H1 (cell line): ENCODE results near the gene VEZT. TPM values are rescaled to one million over a fixed set of nuclear protein-coding genes. Genes with fewer than 3 reads are reported as not detected.

Experiments used
- polyA plus RNA-seq, 7 experiments: library from polyadenylated mRNA; depleted of rRNA in 3 of 7; stranded (reverse) in 5 of 7; unstranded in 2 of 7; fragments of >200 nt in 5 of 7; fragments of 200-250 nt in 2 of 7; gene quantifications; 1 replicate in 5 of 7; 2 replicates in 1 of 7; 4 replicates in 1 of 7; pipeline versions ENCODE4 v1.2.1 to v1.2.3, GENCODE V29; 2011 to 2013; ENCODE audit warnings: missing spikeins in 2 of 7, mixed read lengths in 2 of 7
- total RNA-seq: library from RNA; stranded (reverse); fragmentation: NEBNext Ultra II Directional; extraction: Animal tissue kit (Norgen Biotek cat#: 25700); gene quantifications from 2 replicates; pipeline ENCODE4 v1.2.1, GENCODE V29; 2021
- TF ChIP-seq, protein P1 (sequence below): fragments of 300-600 bp; sonication (generic); IDR thresholded peaks from 2 replicates; pipeline ENCODE4 v1.7.1; 2012; ENCODE audit warnings: low read length, moderate library complexity, mild to moderate bottlenecking, inconsistent platforms; ENCODE audit not compliant: insufficient replicate concordance

VEZT gene
- total and polyA plus RNA-seq, 2 of the 8 experiments (the other 6 are each of a cell fraction or from before 2014, with no cell fraction given), result 44.0 to 56.1 TPM

DNA sequence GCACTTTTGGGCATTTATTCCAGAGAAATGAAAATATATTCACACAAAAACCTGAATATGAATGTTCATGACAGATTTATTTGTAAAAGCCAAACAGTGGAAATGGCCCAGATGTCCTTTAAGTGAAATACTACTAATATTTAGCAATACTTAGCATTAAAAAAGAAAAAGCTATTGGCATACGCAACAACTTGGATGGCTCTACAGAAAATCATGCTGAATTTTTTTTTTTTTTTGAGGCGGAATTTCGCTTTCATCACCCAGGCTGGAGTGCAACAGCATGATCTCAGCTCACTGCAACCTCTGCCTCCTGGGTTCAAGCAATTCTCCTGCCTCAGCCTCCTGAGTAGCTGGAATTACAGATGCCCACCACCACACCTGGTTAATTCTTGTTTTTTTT, 24.5 kb upstream of the VEZT start (continued):
- TF ChIP-seq, protein P1, sequence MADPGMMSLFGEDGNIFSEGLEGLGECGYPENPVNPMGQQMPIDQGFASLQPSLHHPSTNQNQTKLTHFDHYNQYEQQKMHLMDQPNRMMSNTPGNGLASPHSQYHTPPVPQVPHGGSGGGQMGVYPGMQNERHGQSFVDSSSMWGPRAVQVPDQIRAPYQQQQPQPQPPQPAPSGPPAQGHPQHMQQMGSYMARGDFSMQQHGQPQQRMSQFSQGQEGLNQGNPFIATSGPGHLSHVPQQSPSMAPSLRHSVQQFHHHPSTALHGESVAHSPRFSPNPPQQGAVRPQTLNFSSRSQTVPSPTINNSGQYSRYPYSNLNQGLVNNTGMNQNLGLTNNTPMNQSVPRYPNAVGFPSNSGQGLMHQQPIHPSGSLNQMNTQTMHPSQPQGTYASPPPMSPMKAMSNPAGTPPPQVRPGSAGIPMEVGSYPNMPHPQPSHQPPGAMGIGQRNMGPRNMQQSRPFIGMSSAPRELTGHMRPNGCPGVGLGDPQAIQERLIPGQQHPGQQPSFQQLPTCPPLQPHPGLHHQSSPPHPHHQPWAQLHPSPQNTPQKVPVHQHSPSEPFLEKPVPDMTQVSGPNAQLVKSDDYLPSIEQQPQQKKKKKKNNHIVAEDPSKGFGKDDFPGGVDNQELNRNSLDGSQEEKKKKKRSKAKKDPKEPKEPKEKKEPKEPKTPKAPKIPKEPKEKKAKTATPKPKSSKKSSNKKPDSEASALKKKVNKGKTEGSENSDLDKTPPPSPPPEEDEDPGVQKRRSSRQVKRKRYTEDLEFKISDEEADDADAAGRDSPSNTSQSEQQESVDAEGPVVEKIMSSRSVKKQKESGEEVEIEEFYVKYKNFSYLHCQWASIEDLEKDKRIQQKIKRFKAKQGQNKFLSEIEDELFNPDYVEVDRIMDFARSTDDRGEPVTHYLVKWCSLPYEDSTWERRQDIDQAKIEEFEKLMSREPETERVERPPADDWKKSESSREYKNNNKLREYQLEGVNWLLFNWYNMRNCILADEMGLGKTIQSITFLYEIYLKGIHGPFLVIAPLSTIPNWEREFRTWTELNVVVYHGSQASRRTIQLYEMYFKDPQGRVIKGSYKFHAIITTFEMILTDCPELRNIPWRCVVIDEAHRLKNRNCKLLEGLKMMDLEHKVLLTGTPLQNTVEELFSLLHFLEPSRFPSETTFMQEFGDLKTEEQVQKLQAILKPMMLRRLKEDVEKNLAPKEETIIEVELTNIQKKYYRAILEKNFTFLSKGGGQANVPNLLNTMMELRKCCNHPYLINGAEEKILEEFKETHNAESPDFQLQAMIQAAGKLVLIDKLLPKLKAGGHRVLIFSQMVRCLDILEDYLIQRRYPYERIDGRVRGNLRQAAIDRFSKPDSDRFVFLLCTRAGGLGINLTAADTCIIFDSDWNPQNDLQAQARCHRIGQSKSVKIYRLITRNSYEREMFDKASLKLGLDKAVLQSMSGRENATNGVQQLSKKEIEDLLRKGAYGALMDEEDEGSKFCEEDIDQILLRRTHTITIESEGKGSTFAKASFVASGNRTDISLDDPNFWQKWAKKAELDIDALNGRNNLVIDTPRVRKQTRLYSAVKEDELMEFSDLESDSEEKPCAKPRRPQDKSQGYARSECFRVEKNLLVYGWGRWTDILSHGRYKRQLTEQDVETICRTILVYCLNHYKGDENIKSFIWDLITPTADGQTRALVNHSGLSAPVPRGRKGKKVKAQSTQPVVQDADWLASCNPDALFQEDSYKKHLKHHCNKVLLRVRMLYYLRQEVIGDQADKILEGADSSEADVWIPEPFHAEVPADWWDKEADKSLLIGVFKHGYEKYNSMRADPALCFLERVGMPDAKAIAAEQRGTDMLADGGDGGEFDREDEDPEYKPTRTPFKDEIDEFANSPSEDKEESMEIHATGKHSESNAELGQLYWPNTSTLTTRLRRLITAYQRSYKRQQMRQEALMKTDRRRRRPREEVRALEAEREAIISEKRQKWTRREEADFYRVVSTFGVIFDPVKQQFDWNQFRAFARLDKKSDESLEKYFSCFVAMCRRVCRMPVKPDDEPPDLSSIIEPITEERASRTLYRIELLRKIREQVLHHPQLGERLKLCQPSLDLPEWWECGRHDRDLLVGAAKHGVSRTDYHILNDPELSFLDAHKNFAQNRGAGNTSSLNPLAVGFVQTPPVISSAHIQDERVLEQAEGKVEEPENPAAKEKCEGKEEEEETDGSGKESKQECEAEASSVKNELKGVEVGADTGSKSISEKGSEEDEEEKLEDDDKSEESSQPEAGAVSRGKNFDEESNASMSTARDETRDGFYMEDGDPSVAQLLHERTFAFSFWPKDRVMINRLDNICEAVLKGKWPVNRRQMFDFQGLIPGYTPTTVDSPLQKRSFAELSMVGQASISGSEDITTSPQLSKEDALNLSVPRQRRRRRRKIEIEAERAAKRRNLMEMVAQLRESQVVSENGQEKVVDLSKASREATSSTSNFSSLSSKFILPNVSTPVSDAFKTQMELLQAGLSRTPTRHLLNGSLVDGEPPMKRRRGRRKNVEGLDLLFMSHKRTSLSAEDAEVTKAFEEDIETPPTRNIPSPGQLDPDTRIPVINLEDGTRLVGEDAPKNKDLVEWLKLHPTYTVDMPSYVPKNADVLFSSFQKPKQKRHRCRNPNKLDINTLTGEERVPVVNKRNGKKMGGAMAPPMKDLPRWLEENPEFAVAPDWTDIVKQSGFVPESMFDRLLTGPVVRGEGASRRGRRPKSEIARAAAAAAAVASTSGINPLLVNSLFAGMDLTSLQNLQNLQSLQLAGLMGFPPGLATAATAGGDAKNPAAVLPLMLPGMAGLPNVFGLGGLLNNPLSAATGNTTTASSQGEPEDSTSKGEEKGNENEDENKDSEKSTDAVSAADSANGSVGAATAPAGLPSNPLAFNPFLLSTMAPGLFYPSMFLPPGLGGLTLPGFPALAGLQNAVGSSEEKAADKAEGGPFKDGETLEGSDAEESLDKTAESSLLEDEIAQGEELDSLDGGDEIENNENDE, result no peak
- TF ChIP-seq, all 59 proteins: peak for 0
